ENCODE measurements around the gene IFT80.

- TF ChIP-seq CTCF (conservative IDR thresholded peaks at IDR 0.05; ENCODE audit: low read depth, low read length) (no peak), POLR2A (IDR thresholded peaks at IDR 0.05; ENCODE audit: low read depth, low read length) (no peak), FOS (IDR thresholded peaks at IDR 0.05; ENCODE audit: low read depth, low read length) (no peak), RAD21 (IDR thresholded peaks at IDR 0.05; ENCODE audit: low read length) (no peak), MAFK (IDR thresholded peaks at IDR 0.05; ENCODE audit: low read depth, low read length) (no peak), SMC3 (IDR thresholded peaks at IDR 0.05; ENCODE audit: low read depth, low read length) (no peak), NFE2L2 (IDR thresholded peaks at IDR 0.05; ENCODE audit: low read depth, low read length) (no peak), MXI1 (IDR thresholded peaks at IDR 0.05; ENCODE audit: borderline replicate concordance, low read depth, low read length) (no peak), CEBPB (IDR thresholded peaks at IDR 0.05; ENCODE audit: low read depth, low read length) (no peak), MAZ (IDR thresholded peaks at IDR 0.05; ENCODE audit: borderline replicate concordance, low read depth, low read length) (no peak), USF2 (IDR thresholded peaks at IDR 0.05; ENCODE audit: low read depth, low read length) (no peak), RFX5 (IDR thresholded peaks at IDR 0.05; ENCODE audit: low read depth, low read length) (no peak)
Observed at GRCh38 chr3:160302806-160303205, 96.2 kb downstream of the IFT80 start.
